Skeletal muscle satellite cell (primary cell): Measurements from ENCODE around the gene PDIA5.

Experiments
- H3K27me3 ChIP-seq: 2 replicates; pipeline ENCODE4 v1.7.0; 2013; ENCODE audit warnings: low read length; ENCODE audit not compliant: control insufficient read depth, insufficient read depth
- H3K36me3 ChIP-seq: 2 replicates; pipeline ENCODE4 v1.7.0; 2013; ENCODE audit warnings: mild to moderate bottlenecking, control low read depth, low read length; ENCODE audit not compliant: insufficient read depth
- H3K4me1 ChIP-seq: 2 replicates; pipeline ENCODE4 v1.7.0; 2013; ENCODE audit warnings: low read length; ENCODE audit not compliant: control insufficient read depth, insufficient read depth
- H3K4me2 ChIP-seq: 2 replicates; pipeline ENCODE4 v1.7.0; 2013; ENCODE audit warnings: mild to moderate bottlenecking, low read length
- H3K4me3 ChIP-seq: 2 replicates; pipeline ENCODE4 v1.7.0; 2013; ENCODE audit warnings: low read length
- H3K9ac ChIP-seq: 2 replicates; pipeline ENCODE4 v1.7.0; 2013; ENCODE audit warnings: mild to moderate bottlenecking, low read depth, low read length, moderate library complexity
- H3K9me3 ChIP-seq: replicated peaks from 2 replicates; pipeline ENCODE4 v1.7.0; 2013; ENCODE audit warnings: mild to moderate bottlenecking, control low read depth, low read length

Gene PDIA5

GRCh38 chr3:123084738-123085237 is 18.0 kb downstream of the PDIA5 start:
- Histone ChIP-seq H3K9me3 (no peaks in the 10 kb centered on the region), H3K9ac (no peak overlapping the region), H3K4me1 (peaks cover 23% of the 10 kb centered on the region), H3K4me2 (no peak overlapping the region), H3K36me3 (peaks cover 4% of the 10 kb centered on the region), H3K27me3 (no peaks in the 10 kb centered on the region), H3K4me3 (no peak overlapping the region)

DNA sequence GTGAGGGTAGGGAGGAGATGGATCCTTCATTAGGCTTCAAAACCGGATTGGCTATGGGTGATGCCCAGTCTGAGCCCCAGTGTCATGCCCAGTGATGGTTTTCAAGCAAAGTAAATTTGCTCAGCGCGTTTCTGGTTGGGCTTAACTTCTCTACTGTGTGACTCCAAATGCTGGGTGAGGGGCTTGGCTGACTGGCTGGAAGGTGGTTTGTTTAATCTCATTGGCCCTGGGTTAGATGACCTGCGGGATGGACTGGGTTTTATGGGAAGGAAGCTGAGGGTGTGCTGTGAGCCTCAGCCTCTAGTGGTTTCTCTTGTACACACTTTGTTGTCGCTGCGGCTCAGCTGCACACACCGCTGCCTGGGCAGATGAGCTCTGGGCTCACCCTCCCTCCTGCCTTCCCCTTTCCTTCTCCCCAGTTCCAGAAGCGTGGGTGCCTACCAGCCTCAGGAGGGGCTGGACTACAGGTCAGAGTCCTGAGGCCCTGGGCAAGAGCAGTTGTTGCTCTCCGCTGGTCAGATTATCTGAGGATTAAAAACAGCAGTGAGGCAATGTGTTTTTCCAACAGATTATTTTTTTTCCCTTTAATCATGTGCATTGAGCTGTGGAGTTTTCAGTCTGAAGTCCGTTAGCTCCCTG is 18.6 kb downstream of the PDIA5 start:
- Histone ChIP-seq H3K9me3 (no peaks in the 10 kb centered on the region), H3K4me3 (no peak overlapping the region), H3K4me1 (peaks cover 19% of the 10 kb centered on the region), H3K36me3 (peaks cover 4% of the 10 kb centered on the region), H3K27me3 (no peaks in the 10 kb centered on the region), H3K4me2 (no peak overlapping the region), H3K9ac (no peak overlapping the region)

DNA sequence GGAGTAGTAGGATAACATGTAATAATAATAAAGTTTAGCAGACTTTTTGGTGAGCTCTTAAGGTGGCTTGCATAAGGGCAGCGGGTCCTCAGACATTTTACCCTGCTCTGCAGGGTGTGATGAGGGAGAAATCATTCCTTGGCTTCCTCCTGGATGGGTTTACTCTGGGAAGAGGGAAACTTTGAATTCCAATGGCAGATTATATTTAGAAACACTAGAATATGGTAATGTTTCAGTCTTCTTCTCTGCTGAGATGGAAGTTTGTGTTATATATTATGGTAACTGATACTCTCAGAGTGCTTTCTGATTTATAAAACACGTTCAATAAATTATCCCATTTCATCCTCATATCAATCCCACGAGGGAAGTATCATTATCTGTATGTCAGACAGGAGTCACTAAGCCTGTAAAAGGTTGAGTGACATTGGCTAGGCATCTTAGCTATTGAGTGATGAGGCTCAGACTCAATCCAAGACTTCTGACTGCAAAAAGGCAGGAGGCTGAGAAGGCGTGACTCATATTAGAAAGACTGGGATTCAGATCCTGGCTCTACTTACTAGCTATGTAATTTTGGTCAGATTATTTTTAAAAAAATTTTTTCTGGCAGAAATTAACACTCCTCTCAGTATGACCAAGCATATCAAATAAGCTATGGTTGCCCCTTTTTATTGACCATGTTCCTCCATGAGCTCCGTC is 19.3 kb downstream of the PDIA5 start:
- no peak overlapping the region for H3K9ac ChIP-seq
- H3K4me1 ChIP-seq, result peaks cover 19% of the 10 kb centered on the region
- no peak overlapping the region for H3K4me3 ChIP-seq

DNA sequence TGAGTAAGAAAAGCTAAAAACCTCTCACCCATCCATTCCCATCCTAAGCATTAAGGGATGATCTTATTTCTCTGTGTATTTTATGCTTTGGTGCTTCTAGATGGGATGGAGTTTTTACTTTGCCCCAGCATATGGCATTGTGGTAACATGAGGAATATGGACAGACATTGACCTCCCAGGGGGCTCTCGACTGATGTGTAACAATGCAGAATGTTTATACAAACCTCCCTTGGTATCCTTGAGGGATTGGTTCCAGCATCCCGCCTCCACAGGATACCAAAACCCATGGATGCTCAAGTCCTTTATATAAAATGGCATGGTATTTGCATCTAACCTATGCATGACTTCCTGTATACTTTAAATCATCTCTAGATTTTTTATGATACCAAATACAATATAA is 21.6 kb downstream of the PDIA5 start:
- no peak overlapping the region for H3K4me2 ChIP-seq
- peaks cover 30% of the 10 kb centered on the region for H3K36me3 ChIP-seq
- H3K9me3 ChIP-seq, result no peaks in the 10 kb centered on the region
- H3K27me3 ChIP-seq, result no peaks in the 10 kb centered on the region
- H3K4me3 ChIP-seq, result no peak overlapping the region
- H3K9ac ChIP-seq, result no peak overlapping the region
- H3K4me1 ChIP-seq, result peaks cover 19% of the 10 kb centered on the region

More for the DNA sequence above, 19.3 kb downstream of the PDIA5 start:
- H3K4me2 ChIP-seq, result no peak overlapping the region
- H3K9me3 ChIP-seq, result no peaks in the 10 kb centered on the region
- peaks cover 8% of the 10 kb centered on the region for H3K36me3 ChIP-seq
- no peaks in the 10 kb centered on the region for H3K27me3 ChIP-seq

GRCh38 chr3:123089611-123090331 is 22.9 kb downstream of the PDIA5 start:
- Histone ChIP-seq H3K4me2 (no peak overlapping the region), H3K4me1 (peaks cover 14% of the 10 kb centered on the region), H3K27me3 (no peaks in the 10 kb centered on the region), H3K9ac (no peak overlapping the region), H3K36me3 (peaks cover 43% of the 10 kb centered on the region), H3K9me3 (no peaks in the 10 kb centered on the region), H3K4me3 (no peak overlapping the region)

DNA sequence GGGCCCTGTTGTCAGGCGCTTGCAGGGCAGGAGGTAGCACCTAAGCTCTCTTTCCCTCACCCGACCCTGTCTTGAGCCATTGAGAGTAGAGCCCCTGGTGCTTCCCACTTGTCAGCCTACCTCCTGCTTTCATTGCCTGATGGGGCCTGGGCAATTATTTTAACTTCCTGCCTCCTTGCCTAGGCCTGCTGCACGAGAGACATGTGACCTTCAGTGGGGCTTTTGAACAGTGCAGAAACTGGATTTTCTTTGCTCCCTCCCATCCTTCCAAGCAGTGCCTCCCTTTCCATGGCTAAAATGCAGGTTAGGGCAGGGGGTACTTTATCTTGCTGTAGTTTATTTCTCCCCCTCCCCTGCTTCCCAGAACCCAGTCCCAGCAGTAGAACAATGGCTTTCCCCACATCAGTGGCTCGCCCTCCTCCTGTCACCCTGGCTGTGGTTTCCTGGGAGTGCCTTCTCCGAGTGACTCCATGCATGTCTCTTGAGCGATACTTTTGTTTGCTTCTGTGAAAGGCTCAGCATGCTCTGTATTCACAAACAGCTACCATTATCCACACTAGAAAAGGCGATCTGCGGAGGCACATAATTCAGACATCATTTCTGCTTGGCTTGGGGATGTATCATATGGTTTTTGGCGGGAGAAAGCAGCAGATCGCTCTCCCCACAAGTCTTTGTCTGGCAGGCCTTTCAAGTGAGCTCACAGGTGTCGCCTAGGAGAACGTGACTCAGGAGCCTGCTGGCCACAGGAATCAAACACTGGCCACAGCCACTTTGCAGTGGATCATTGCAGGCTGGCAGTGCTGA is 24.1 kb downstream of the PDIA5 start:
- Histone ChIP-seq H3K4me3 (no peak overlapping the region), H3K4me1 (peaks cover 7% of the 10 kb centered on the region), H3K36me3 (peaks cover 43% of the 10 kb centered on the region), H3K4me2 (no peak overlapping the region), H3K27me3 (no peaks in the 10 kb centered on the region), H3K9ac (no peak overlapping the region), H3K9me3 (no peaks in the 10 kb centered on the region)

- Histone ChIP-seq H3K4me3 (no peak overlapping the region), H3K9ac (no peak overlapping the region), H3K4me1 (peaks cover 5% of the 10 kb centered on the region), H3K9me3 (no peaks in the 10 kb centered on the region), H3K36me3 (peaks cover 46% of the 10 kb centered on the region), H3K4me2 (no peak overlapping the region), H3K27me3 (no peaks in the 10 kb centered on the region)
These were observed 25.4 kb downstream of the PDIA5 start for GRCh38 chr3:123092243-123092642.

DNA sequence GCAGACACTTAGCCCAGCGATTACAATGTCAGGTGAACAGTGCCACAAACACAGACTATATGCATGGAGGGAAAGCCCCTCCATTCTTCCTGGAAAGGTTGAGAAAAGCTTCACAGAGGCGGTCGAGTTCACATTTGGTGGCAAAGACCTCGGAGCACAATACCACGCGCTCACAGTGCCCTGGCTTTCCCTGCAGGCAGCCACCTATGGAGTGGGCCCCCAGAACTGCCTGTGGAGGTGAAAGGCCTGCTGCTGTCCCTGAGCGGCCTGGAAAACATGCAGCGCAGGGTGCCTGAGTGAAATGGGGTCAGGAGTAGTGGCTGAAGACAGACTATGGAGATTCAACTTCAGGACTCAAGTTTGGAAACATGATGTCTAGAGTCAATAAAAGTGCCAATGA is 26.9 kb downstream of the PDIA5 start:
- Histone ChIP-seq H3K4me1 (peaks cover 5% of the 10 kb centered on the region), H3K4me3 (no peak overlapping the region), H3K36me3 (peaks cover 59% of the 10 kb centered on the region), H3K9ac (no peak overlapping the region), H3K9me3 (no peaks in the 10 kb centered on the region), H3K4me2 (no peak overlapping the region), H3K27me3 (no peaks in the 10 kb centered on the region)

- Histone ChIP-seq H3K27me3 (no peaks in the 10 kb centered on the region), H3K36me3 (peaks cover 62% of the 10 kb centered on the region), H3K9me3 (no peaks in the 10 kb centered on the region), H3K4me2 (no peak overlapping the region), H3K9ac (no peak overlapping the region), H3K4me1 (peaks cover 1% of the 10 kb centered on the region), H3K4me3 (no peak overlapping the region)
These were observed 27.9 kb downstream of the PDIA5 start for GRCh38 chr3:123094516-123095313.

DNA sequence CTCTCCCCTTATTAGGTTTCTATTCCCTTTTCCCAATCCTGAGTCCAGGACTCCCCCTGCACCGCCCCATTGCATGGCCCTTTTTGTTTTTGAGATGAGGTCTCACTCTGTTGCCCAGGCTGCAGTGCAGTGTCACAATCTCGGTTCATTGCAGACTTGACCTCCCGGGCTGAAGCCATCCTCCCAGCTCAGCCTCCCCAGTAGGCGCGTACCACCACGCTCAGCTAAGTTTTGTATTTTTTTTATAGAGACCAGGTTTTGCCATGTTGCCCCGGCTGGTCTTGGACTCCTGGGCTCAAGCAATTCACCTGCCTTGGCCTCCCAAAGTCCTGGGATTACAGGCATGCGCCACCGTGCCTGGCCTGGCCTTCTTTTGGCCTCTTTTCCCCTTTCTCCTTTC is 29.3 kb downstream of the PDIA5 start:
- Histone ChIP-seq H3K9me3 (no peaks in the 10 kb centered on the region), H3K36me3 (peaks cover 65% of the 10 kb centered on the region), H3K9ac (no peak overlapping the region), H3K4me2 (no peak overlapping the region), H3K27me3 (no peaks in the 10 kb centered on the region), H3K4me1 (no peaks in the 10 kb centered on the region), H3K4me3 (no peak overlapping the region)
